DMS153 (cell line): Measurements from ENCODE around the gene MRPS22.
"Not testable (repeated sequence)": the region's sequence is repeated elsewhere in the genome, so short reads cannot be mapped to it uniquely, and the experiment has no call there.

Experiments
- DNase-seq: peaks from one replicate; lab custom pipeline; 2025; lab: John Stamatoyannopoulos, UW

The MRPS22 gene

GRCh38 chr3:139312416-139312815 is 31.4 kb upstream of the MRPS22 start:
- DNase-seq = no peak

GRCh38 chr3:139312959-139313358 is 30.9 kb upstream of the MRPS22 start:
- DNase-seq = no peak

- DNase-seq = no peak
These were observed 29.9 kb upstream of the MRPS22 start for GRCh38 chr3:139313921-139314320.

- no peak for DNase-seq
These were observed 26.6 kb upstream of the MRPS22 start for GRCh38 chr3:139317215-139317614.

GRCh38 chr3:139317660-139318430 is 26.0 kb upstream of the MRPS22 start:
- no peak for DNase-seq

GRCh38 chr3:139318431-139318816 is 25.4 kb upstream of the MRPS22 start:
- DNase-seq = no peak

- DNase-seq = no peak
These were observed 25.0 kb upstream of the MRPS22 start for GRCh38 chr3:139318826-139319225.

- DNase-seq = no peak
These were observed 24.1 kb upstream of the MRPS22 start for GRCh38 chr3:139319428-139320402.

- no peak for DNase-seq
These were observed 23.1 kb upstream of the MRPS22 start for GRCh38 chr3:139320551-139321309.

GRCh38 chr3:139322346-139322745 is 21.5 kb upstream of the MRPS22 start:
- no peak for DNase-seq

GRCh38 chr3:139323146-139323545 is 20.7 kb upstream of the MRPS22 start:
- no peak for DNase-seq

- DNase-seq = no peak
These were observed 19.4 kb upstream of the MRPS22 start for GRCh38 chr3:139324456-139324855.

- DNase-seq = no peak
These were observed 18.3 kb upstream of the MRPS22 start for GRCh38 chr3:139325551-139325950.

GRCh38 chr3:139326131-139326530 is 17.7 kb upstream of the MRPS22 start:
- no peak for DNase-seq

GRCh38 chr3:139326707-139327106 is 17.1 kb upstream of the MRPS22 start:
- DNase-seq = no peak

- DNase-seq = no peak
These were observed 16.6 kb upstream of the MRPS22 start for GRCh38 chr3:139327231-139327630.

- no peak for DNase-seq
These were observed 16.0 kb upstream of the MRPS22 start for GRCh38 chr3:139327861-139328260.

- no peak for DNase-seq
These were observed 15.5 kb upstream of the MRPS22 start for GRCh38 chr3:139328356-139328755.

- DNase-seq = peak; percentile 72
These were observed 14.4 kb upstream of the MRPS22 start for GRCh38 chr3:139329364-139329850.

- no peak for DNase-seq
These were observed 11.7 kb upstream of the MRPS22 start for GRCh38 chr3:139332092-139332491.

- DNase-seq = not testable (repeated sequence)
These were observed 9.1 kb upstream of the MRPS22 start for GRCh38 chr3:139334675-139335074.

- DNase-seq = no peak
These were observed 5.4 kb upstream of the MRPS22 start for GRCh38 chr3:139338405-139338804.
